ENCODE results near the gene APBA3. TPM values are rescaled to one million over a fixed set of nuclear protein-coding genes. Genes with fewer than 3 reads are reported as not detected.

Gene APBA3
- total RNA-seq, 1 donor, result 15.5 TPM

DNA sequence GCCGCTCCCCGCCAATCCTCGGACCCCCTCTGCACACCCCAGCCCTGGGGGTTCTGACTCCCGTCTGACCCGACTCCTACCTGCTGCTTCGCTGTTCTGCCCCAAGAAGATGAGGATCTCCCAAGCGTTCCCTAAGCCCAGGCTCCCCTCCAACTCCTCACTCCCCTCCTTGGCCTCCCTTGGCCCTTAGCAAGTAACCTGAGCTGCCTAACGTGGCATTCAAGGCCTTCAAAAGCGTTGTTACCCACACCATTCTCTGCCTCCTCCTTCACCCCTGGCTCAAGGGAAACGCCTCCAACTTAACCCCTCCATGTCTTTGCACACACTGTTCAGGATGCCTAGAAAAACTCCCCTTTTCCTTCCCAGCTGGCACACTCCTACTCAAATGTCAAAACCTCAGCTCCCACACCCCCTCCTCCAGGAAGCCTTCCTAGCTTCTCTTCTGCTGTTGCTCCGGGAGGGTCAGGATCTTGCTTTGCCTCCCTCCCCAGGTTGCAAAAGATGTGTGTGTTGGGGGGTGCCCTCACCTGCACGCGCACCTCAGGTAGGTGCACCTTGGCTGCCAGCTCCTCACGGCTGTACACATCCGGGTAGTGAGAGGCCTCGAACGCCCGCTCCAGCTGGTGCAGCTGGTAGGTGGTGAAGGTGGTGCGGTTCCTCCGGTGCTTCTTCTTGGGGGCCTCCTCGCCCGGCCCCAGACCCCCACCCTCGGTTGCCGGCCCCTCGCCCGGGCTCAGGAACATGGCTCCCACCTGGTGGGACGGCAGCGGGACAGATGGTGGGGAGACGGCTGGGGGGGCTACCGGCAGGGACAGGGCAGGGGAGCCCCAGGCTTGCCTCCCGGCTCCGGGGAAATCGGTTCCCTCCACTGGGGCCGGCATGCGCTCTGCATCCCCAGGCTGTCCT, 9.8 kb upstream of the APBA3 start:
- TF ChIP-seq, protein P1, sequence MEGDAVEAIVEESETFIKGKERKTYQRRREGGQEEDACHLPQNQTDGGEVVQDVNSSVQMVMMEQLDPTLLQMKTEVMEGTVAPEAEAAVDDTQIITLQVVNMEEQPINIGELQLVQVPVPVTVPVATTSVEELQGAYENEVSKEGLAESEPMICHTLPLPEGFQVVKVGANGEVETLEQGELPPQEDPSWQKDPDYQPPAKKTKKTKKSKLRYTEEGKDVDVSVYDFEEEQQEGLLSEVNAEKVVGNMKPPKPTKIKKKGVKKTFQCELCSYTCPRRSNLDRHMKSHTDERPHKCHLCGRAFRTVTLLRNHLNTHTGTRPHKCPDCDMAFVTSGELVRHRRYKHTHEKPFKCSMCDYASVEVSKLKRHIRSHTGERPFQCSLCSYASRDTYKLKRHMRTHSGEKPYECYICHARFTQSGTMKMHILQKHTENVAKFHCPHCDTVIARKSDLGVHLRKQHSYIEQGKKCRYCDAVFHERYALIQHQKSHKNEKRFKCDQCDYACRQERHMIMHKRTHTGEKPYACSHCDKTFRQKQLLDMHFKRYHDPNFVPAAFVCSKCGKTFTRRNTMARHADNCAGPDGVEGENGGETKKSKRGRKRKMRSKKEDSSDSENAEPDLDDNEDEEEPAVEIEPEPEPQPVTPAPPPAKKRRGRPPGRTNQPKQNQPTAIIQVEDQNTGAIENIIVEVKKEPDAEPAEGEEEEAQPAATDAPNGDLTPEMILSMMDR (IDR thresholded peaks at IDR 0.05; ENCODE audit: insufficient read depth, low read length), result no peak
- no peak for DNase-seq (ENCODE audit: low read depth)
- H3K4me3 ChIP-seq (ENCODE audit: low read depth, low read length), result no peak overlapping the region

DNA sequence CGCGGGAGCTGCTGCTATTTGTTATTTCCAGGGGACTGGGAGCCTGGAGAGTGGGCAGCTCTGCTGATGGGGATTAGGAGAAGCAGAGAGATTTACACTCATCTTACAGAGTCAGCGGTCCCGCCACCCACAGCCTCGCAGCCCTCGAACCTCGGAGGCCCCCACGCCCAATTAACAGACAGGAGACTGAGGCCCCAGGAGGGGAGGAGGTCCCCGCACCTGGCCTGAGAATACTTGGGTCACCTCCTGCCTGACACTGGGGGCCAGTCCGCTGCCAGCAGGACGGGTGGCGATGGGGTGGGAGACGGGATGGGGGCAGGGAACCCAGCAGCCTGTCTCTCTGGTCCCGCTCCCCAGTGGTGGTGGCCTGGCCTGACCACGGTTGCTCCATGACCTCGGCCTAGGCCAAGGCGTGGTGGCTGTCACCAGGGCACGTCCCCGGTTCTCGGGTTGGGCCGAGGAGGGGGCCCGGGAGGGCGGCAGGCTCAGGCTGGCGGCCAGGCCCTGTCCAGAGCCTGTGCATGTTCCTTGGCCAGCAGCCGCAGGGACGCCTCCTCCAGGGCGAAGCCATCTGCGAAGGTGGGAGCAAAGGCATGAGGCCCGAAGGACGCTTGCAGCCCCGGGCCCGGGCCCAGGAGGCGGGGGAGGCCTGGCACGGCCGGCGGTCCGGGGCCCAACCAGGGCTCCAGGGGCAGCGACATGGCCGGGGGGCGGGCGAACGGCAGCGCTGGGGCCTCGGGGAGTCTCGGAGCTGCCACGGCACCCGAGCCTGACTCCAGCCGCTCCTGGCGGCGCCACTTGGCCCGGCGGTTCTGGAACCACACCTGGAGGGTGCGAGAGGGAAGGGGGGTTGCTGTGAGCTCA, 8.9 kb upstream of the APBA3 start:
- TF ChIP-seq, protein P1 (IDR thresholded peaks at IDR 0.05; ENCODE audit: insufficient read depth, low read length), result no peak

DNA sequence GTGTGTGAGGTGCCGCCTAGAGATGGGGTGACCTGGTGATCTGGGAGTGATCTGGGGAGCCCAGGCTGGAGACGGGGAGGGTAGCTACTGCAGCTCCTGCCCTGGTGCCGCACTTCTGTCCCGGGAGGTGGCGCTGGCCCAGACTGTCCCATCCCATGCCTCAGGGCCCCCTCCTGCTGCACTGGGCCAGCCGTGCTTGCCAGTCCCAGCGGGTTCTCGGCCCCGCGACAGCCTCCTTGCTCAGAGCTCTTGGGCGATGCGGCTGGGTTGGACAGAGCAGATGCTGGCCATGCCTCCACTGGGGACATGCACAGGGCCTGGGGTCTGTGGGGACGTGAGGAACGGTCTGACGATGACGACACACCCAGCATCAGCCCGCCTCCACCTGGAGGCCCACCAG, 8.0 kb upstream of the APBA3 start:
- TF ChIP-seq, protein P1 (IDR thresholded peaks at IDR 0.05; ENCODE audit: insufficient read depth, low read length), result no peak
- no peak for DNase-seq (ENCODE audit: low read depth)
- H3K4me3 ChIP-seq (ENCODE audit: low read depth, low read length), result no peak overlapping the region

More for the DNA sequence above, 8.9 kb upstream of the APBA3 start:
- H3K4me3 ChIP-seq (ENCODE audit: low read depth, low read length), result no peak overlapping the region
- DNase-seq (ENCODE audit: low read depth), result no peak

DNA sequence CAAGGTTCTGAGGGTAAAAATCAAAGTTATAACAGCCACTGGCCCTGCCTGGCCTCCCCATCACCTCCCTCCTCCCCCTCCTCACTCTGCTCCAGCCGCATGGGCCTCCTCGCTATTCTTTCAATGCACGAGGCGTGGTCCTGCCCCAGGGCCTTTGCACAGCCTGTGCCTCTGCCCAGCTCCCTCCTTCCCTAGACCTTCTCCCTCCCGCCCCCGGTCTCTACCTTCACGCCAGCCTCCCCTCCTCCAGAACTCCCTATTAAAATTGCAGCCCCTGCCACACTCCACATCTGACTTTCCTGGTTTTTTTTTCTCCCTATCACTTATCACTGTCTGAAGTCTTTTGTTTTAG, 7.2 kb upstream of the APBA3 start:
- no peak overlapping the region for H3K4me3 ChIP-seq (ENCODE audit: low read depth, low read length)
- no peak for DNase-seq (ENCODE audit: low read depth)
- TF ChIP-seq, protein P1 (IDR thresholded peaks at IDR 0.05; ENCODE audit: insufficient read depth, low read length), result no peak

DNA sequence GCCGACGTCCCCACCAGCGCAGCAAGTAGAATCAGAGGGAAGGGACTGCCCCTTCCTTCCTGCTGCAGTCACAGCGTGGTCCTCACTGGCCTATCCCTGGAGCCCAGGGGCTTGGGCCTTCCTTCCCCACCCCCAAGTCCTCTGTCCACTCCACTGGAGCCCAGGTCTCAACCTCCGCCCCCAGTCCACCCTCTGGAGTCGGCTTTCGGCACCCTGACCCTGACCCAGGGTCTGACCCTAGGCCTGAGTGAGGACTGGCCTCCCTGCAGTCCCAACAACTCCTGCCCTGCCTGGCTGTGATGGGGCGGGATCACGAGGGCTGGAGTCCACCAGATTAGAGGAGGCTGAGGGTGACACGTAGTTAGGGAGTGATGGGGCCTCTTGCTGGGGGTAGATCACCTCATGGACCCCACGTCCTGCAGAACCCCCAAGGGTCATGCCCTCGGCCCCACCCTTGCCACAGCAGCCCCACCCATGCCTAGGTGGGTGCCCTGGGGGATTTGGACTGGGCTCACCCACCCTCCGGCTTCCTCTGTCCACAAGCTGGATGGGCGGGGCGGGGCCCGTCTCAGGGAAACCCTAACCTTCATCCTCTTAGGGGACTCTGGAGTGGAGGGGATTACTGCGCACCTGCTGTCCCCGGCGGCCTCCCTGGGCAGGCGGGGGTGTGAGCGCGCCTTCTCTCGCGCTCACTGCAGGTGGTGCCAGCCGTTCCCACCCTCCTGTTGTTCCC, 6.7 kb upstream of the APBA3 start:
- TF ChIP-seq, protein P1 (IDR thresholded peaks at IDR 0.05; ENCODE audit: insufficient read depth, low read length), result no peak
- no peak for DNase-seq (ENCODE audit: low read depth)
- no peak overlapping the region for H3K4me3 ChIP-seq (ENCODE audit: low read depth, low read length)

DNA sequence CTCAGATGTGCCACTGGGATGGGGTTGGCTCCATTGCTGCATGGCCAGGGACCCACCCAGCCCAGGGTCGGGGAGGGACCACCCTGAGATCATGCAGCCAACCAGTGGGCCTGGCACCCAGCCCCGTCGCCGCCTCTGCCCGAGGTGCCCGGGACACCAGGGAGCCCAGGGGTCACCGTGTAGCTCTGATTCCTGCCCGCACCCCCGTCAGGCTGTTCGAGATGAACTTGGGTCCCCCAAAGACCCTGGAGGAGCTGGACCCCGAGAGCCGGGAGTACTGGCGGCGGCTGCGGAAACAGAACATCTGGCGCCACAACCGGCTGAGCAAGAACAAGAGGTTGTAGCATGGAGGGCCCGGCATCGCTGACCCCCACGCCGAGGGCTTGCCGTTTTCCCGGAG, 5.6 kb upstream of the APBA3 start:
- no peak for DNase-seq (ENCODE audit: low read depth)
- TF ChIP-seq, protein P1 (IDR thresholded peaks at IDR 0.05; ENCODE audit: insufficient read depth, low read length), result no peak
- no peak overlapping the region for H3K4me3 ChIP-seq (ENCODE audit: low read depth, low read length)

Data from fibroblast of the aortic adventitia (primary cell).